Body of pancreas (tissue), 4 donors: ENCODE measurements around the gene FTH1. TPM values are rescaled to one million over a fixed set of nuclear protein-coding genes. Genes with fewer than 3 reads are reported as not detected.

Experiments used
- ATAC-seq: fragments of 150-250 bp; one replicate; pipeline ENCODE4 v1.9.1; 2016
- DNase-seq, 4 donors: peaks; one replicate each; pipeline ENCODE4 v3.0.0-alpha.2; 2019
- H3K27ac ChIP-seq, 4 donors: fragments of 200-600 bp; sonication (generic); 1 replicate in 3 of 4; 2 replicates in 1 of 4; pipeline versions ENCODE4 v1.5.1 to v1.6.1; 2016 to 2019; ENCODE audit warnings: mild to moderate bottlenecking in 1 of 4, mixed read lengths in 1 of 4, moderate library complexity in 1 of 4
- H3K27me3 ChIP-seq, 2 donors: fragments of 200-600 bp; sonication (generic); one replicate each; pipeline ENCODE4 v1.6.0; 2016; ENCODE audit warnings: mild to moderate bottlenecking in 1 of 2
- H3K36me3 ChIP-seq, 2 donors: fragments of 200-600 bp; sonication (generic); replicated peaks in 1 of 2; 2 replicates each; pipeline ENCODE4 v1.5.1; 2016; ENCODE audit warnings: low read depth in 2 of 2; ENCODE audit not compliant: insufficient read depth in 1 of 2
- H3K4me1 ChIP-seq: fragments of 200-600 bp; sonication (generic); one replicate; pipeline ENCODE4 v1.6.0; 2016
- H3K4me3 ChIP-seq, 2 donors: fragments of 200-600 bp; sonication (generic); 1 replicate in 1 of 2; 2 replicates in 1 of 2; pipeline ENCODE4 v1.5.1; 2016 to 2019
- H3K9me3 ChIP-seq, 3 donors: fragments of 200-600 bp; sonication (generic); 1 replicate in 2 of 3; 2 replicates in 1 of 3; pipeline ENCODE4 v1.5.1; 2016
- POLR2A ChIP-seq, 3 donors: fragments of 450-650 bp; IDR thresholded peaks; one replicate each; pipeline ENCODE4 v1.6.1; 2016; ENCODE audit warnings: antibody characterized with exemption in 3 of 3, mild to moderate bottlenecking in 2 of 3
- WGBS, 2 donors: methylation state at CpG; one replicate each; pipeline ENCODE4 v1.1.5; 2017; 5-methylcytosine and 5-hydroxymethylcytosine counted together
- intact Hi-C: fragments of 100-400 bp; cut with DNase I; formaldehyde crosslinking; loops from one replicate; pipeline ENCODE4 v1.15.1; 2023
- total RNA-seq, 2 donors: library from RNA; depleted of rRNA; stranded (reverse); fragments of >200 nt; gene quantifications; one replicate each; pipeline ENCODE4 v1.1.0, GENCODE V29; 2016
- TF ChIP-seq, protein P1 (sequence below), 7 experiments: fragments of 450-650 bp in 4 of 7; fragments of 200-600 bp in 3 of 7; sonication (generic) in 3 of 7; IDR thresholded peaks; one replicate each; pipeline ENCODE4 v1.5.1; 2016 to 2019; ENCODE audit warnings: antibody characterized with exemption in 7 of 7

Gene FTH1
- total RNA-seq, 2 donors from 2014 or later = 1,333 to 1,363 TPM

DNA sequence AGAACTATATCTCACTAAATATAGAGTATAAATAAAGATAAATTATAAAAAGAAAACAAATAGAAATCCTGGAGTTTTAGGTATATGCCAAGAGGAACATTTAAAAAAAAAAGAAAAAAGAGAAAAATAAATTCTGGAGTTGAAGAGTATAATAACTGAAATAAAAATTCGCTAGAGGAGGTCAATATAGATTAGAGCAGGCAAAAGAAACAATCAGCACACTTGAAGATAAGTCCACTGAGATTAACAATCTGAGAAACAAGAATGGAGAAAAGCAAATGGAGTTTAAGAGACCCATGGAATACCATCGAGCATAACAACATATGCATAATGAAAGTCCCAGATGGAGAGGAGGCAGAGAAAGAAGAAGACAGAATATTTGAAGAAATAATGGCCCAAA, 31.6 kb downstream of the FTH1 start:
- H3K4me1 ChIP-seq = no peaks in the 10 kb centered on the region
- DNase-seq (no peak), ATAC-seq (no peak)
- no peaks in the 10 kb centered on the region for H3K36me3 ChIP-seq
- intact Hi-C loops = no loop called here
- no peaks in the 10 kb centered on the region for H3K9me3 ChIP-seq
- TF ChIP-seq POLR2A (IDR thresholded peaks at IDR 0.05) = no peak
- TF ChIP-seq, protein P1, sequence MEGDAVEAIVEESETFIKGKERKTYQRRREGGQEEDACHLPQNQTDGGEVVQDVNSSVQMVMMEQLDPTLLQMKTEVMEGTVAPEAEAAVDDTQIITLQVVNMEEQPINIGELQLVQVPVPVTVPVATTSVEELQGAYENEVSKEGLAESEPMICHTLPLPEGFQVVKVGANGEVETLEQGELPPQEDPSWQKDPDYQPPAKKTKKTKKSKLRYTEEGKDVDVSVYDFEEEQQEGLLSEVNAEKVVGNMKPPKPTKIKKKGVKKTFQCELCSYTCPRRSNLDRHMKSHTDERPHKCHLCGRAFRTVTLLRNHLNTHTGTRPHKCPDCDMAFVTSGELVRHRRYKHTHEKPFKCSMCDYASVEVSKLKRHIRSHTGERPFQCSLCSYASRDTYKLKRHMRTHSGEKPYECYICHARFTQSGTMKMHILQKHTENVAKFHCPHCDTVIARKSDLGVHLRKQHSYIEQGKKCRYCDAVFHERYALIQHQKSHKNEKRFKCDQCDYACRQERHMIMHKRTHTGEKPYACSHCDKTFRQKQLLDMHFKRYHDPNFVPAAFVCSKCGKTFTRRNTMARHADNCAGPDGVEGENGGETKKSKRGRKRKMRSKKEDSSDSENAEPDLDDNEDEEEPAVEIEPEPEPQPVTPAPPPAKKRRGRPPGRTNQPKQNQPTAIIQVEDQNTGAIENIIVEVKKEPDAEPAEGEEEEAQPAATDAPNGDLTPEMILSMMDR (IDR thresholded peaks at IDR 0.05) = no peak
- no peak overlapping the region for H3K27ac ChIP-seq
- 71 to 80% methylated on average over 2 of the region's 2 CpGs for WGBS, 2 donors
- H3K4me3 ChIP-seq = no peak overlapping the region
- no peaks in the 10 kb centered on the region for H3K27me3 ChIP-seq

GRCh38 chr11:61930933-61931332, 36.5 kb downstream of the FTH1 start:
- Histone ChIP-seq H3K4me1 (no peaks in the 10 kb centered on the region), H3K36me3 (no peaks in the 10 kb centered on the region), H3K4me3 (no peak overlapping the region), H3K9me3 (no peaks in the 10 kb centered on the region), H3K27me3 (no peaks in the 10 kb centered on the region), H3K27ac (no peak overlapping the region)
- intact Hi-C loops = no loop called here
- no peak for TF ChIP-seq POLR2A (IDR thresholded peaks at IDR 0.05)
- TF ChIP-seq, protein P1 (IDR thresholded peaks at IDR 0.05) = no peak
- no peak for ATAC-seq
- WGBS, 2 donors = 85 to 92% methylated on average over 3 of the region's 3 CpGs
- no peak for DNase-seq

- Histone ChIP-seq H3K36me3 (no peaks in the 10 kb centered on the region), H3K27ac (no peak overlapping the region), H3K9me3 (no peaks in the 10 kb centered on the region), H3K27me3 (no peaks in the 10 kb centered on the region), H3K4me3 (no peak overlapping the region), H3K4me1 (peaks cover 3% of the 10 kb centered on the region)
- DNase-seq = no peak
- TF ChIP-seq, protein P1 (IDR thresholded peaks at IDR 0.05) = no peak
- TF ChIP-seq POLR2A (IDR thresholded peaks at IDR 0.05) = no peak
- no peak for ATAC-seq
- intact Hi-C loops = no loop called here
These were observed 38.8 kb downstream of the FTH1 start for GRCh38 chr11:61928606-61929005.

DNA sequence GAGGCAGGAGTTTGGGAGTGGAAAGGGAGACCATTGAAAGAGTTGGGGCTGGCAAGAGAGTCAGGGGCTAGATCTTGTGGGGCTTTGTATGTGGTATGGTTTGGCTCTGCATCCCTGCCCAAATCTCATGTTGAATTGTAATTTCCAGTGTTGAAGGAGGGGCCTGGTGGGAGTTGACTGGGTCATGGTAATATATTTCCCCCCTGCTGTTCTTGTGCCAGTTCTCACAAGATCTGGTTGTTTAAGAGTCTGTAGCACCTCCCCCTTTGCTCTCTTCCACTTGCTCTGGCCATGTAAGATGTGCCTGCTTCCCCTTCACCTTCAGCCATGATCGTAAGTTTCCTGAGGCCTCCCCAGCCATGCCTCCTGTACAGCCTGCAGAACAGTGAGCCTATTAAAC, 39.9 kb downstream of the FTH1 start:
- no peak overlapping the region for H3K27ac ChIP-seq
- TF ChIP-seq, protein P1 (IDR thresholded peaks at IDR 0.05) = no peak
- no peak for TF ChIP-seq POLR2A (IDR thresholded peaks at IDR 0.05)
- no peaks in the 10 kb centered on the region for H3K27me3 ChIP-seq
- no peaks in the 10 kb centered on the region for H3K36me3 ChIP-seq
- H3K9me3 ChIP-seq = no peaks in the 10 kb centered on the region
- no peak for DNase-seq
- peaks cover 13% of the 10 kb centered on the region for H3K4me1 ChIP-seq
- intact Hi-C loops = no loop called here
- 88 to 100% methylated on average over 1 of the region's 1 CpG for WGBS, 2 donors
- no peak for ATAC-seq
- no peak overlapping the region for H3K4me3 ChIP-seq

DNA sequence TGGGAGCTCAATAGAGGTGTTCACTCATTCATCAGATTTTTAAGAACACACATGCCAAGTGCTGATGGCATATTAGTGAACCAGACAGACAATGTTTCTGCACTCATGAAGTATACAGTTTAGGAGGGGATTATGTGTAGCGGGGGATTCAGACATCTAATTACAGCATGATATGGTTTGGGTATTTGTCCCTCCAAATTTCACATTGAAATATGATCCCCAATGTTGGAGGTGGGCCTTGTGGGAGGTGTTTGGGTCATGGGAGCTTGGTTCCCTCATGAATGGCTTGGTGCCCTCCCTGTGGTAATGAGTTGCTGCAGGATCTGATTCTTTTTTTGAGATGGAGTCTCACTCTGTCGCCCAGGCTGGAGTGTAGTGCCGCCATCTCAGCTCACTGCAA, 41.2 kb downstream of the FTH1 start:
- ATAC-seq (no peak), DNase-seq (no peak)
- Histone ChIP-seq H3K4me3 (no peak overlapping the region), H3K36me3 (no peaks in the 10 kb centered on the region), H3K27ac (no peak overlapping the region), H3K27me3 (no peaks in the 10 kb centered on the region), H3K9me3 (no peaks in the 10 kb centered on the region), H3K4me1 (peaks cover 13% of the 10 kb centered on the region)
- WGBS, 2 donors = 89 to 97% methylated on average over 3 of the region's 3 CpGs
- TF ChIP-seq POLR2A (IDR thresholded peaks at IDR 0.05) = no peak
- TF ChIP-seq, protein P1 (IDR thresholded peaks at IDR 0.05) = no peak
- intact Hi-C loops = no loop called here
